Gastrocnemius medialis (tissue), 4 donors: Measurements from ENCODE around the gene TPO. TPM values are rescaled to one million over a fixed set of nuclear protein-coding genes. Genes with fewer than 3 reads are reported as not detected.

Source experiments
- ATAC-seq, 2 donors: fragments of 150-250 bp; one replicate each; pipeline ENCODE4 v1.9.1; 2016
- DNase-seq, 2 donors: peaks; one replicate each; pipeline ENCODE4 v3.0.0-alpha.2; 2019
- H3K27ac ChIP-seq, 4 donors: fragments of 200-600 bp; sonication (generic); 1 replicate in 1 of 4; 2 replicates in 3 of 4; pipeline ENCODE4 v1.5.1; 2016 to 2018; ENCODE audit warnings: mild to moderate bottlenecking in 2 of 4, moderate library complexity in 1 of 4
- H3K27me3 ChIP-seq, 3 donors: fragments of 200-600 bp; sonication (generic) in 2 of 3; 1 replicate in 1 of 3; 2 replicates in 2 of 3; pipeline versions ENCODE4 v1.5.1 to v1.6.0; 2016 to 2019; ENCODE audit warnings: mild to moderate bottlenecking in 1 of 3, moderate library complexity in 1 of 3
- H3K36me3 ChIP-seq, 2 donors: fragments of 200-600 bp; sonication (generic) in 1 of 2; one replicate each; pipeline ENCODE4 v1.5.1; 2017 to 2018
- H3K4me1 ChIP-seq, 2 donors: fragments of 200-600 bp; sonication (generic) in 1 of 2; one replicate each; pipeline ENCODE4 v1.5.1; 2016 to 2017; ENCODE audit warnings: mild to moderate bottlenecking in 2 of 2
- H3K4me3 ChIP-seq, 4 donors: fragments of 200-600 bp; sonication (generic) in 3 of 4; 1 replicate in 1 of 4; 2 replicates in 3 of 4; pipeline ENCODE4 v1.5.1; 2016 to 2019; ENCODE audit warnings: mild to moderate bottlenecking in 2 of 4
- H3K9me3 ChIP-seq, 3 donors: fragments of 200-600 bp; sonication (generic) in 2 of 3; 1 replicate in 1 of 3; 2 replicates in 2 of 3; pipeline ENCODE4 v1.5.1; 2016 to 2019
- CTCF ChIP-seq, 5 experiments: fragments of 450-650 bp in 3 of 5; fragments of 200-600 bp in 2 of 5; sonication (generic) in 2 of 5; IDR thresholded peaks in 4 of 5; conservative IDR thresholded peaks in 1 of 5; 1 replicate in 4 of 5; 2 replicates in 1 of 5; pipeline ENCODE4 v1.5.1; 2016 to 2019; ENCODE audit warnings: antibody characterized with exemption in 5 of 5, mild to moderate bottlenecking in 3 of 5, moderate library complexity in 3 of 5
- POLR2A ChIP-seq, 2 donors: fragments of 450-650 bp; IDR thresholded peaks; one replicate each; pipeline ENCODE4 v1.6.1; 2017; ENCODE audit warnings: antibody characterized with exemption in 2 of 2, mild to moderate bottlenecking in 2 of 2, moderate library complexity in 2 of 2
- in situ Hi-C, 4 donors: fragments of 200-750 bp; cut with MboI; loops; one replicate each; pipeline versions ENCODE4 v1.15.0 to v1.8.0; 2017; ENCODE audit warnings: low sequenced_read_pairs in 4 of 4
- intact Hi-C: fragments of 100-400 bp; cut with DNase I; formaldehyde crosslinking; loops from one replicate; pipeline ENCODE4 v1.15.1; 2023; ENCODE audit warnings: low total_unique reads
- total RNA-seq, 4 donors: library from RNA; depleted of rRNA; stranded (reverse); fragments of >200 nt; gene quantifications; one replicate each; pipeline versions ENCODE4 v1.1.0 to v1.2.3, GENCODE V29; 2016

TPO gene
- total RNA-seq, 4 donors from 2014 or later, result 3.3 to 11.6 (median 5.3) TPM

GRCh38 chr2:1510176-1510575 is 96.9 kb downstream of the TPO start:
- TF ChIP-seq POLR2A (IDR thresholded peaks at IDR 0.05) (no peak), CTCF (IDR thresholded peaks at IDR 0.05 in 4 of 5, conservative IDR thresholded peaks at IDR 0.05 in 1 of 5) (no peak)
- no peak for ATAC-seq

GRCh38 chr2:1511455-1511854 is 98.2 kb downstream of the TPO start:
- Histone ChIP-seq H3K27ac (no peak overlapping the region), H3K4me3 (no peak overlapping the region), H3K4me1 (no peaks in the 10 kb centered on the region), H3K9me3 (no peaks in the 10 kb centered on the region), H3K36me3 (no peaks in the 10 kb centered on the region), H3K27me3 (no peaks in the 10 kb centered on the region)
- intact Hi-C loops (no loop called here), in situ Hi-C loops (no loop called here)
- no peak for TF ChIP-seq POLR2A (IDR thresholded peaks at IDR 0.05)
- no peak for TF ChIP-seq CTCF (IDR thresholded peaks at IDR 0.05 in 4 of 5, conservative IDR thresholded peaks at IDR 0.05 in 1 of 5)
- DNase-seq (no peak), ATAC-seq (no peak)

More at GRCh38 chr2:1510176-1510575, 96.9 kb downstream of the TPO start:
- DNase-seq, result no peak
- Histone ChIP-seq H3K4me1 (no peaks in the 10 kb centered on the region), H3K4me3 (no peak overlapping the region), H3K36me3 (no peaks in the 10 kb centered on the region), H3K27me3 (no peaks in the 10 kb centered on the region), H3K9me3 (no peaks in the 10 kb centered on the region), H3K27ac (peak overlapping the region in 3 of 4 donors; percentile 52 to 73 (median 63))
- intact Hi-C loops (no loop called here), in situ Hi-C loops (no loop called here)

GRCh38 chr2:1512321-1513289 is 99.3 kb downstream of the TPO start:
- in situ Hi-C loops, result no loop called here
- Histone ChIP-seq H3K36me3 (no peaks in the 10 kb centered on the region), H3K27me3 (no peaks in the 10 kb centered on the region), H3K9me3 (no peaks in the 10 kb centered on the region), H3K4me1 (no peaks in the 10 kb centered on the region), H3K27ac (no peak overlapping the region), H3K4me3 (no peak overlapping the region)
- ATAC-seq (no peak), DNase-seq (no peak)
- intact Hi-C loops, result no loop called here
- TF ChIP-seq POLR2A (IDR thresholded peaks at IDR 0.05) (no peak), CTCF (IDR thresholded peaks at IDR 0.05 in 4 of 5, conservative IDR thresholded peaks at IDR 0.05 in 1 of 5) (no peak)

GRCh38 chr2:1514391-1515072 is 101.3 kb downstream of the TPO start:
- in situ Hi-C loops, result no loop called here
- TF ChIP-seq CTCF (IDR thresholded peaks at IDR 0.05 in 4 of 5, conservative IDR thresholded peaks at IDR 0.05 in 1 of 5) (no peak), POLR2A (IDR thresholded peaks at IDR 0.05) (no peak)
- no peaks in the 10 kb centered on the region for H3K9me3 ChIP-seq
- ATAC-seq (no peak), DNase-seq (no peak)
- no peak overlapping the region for H3K4me3 ChIP-seq
- no peaks in the 10 kb centered on the region for H3K4me1 ChIP-seq
- intact Hi-C loops, result no loop called here
- no peak overlapping the region for H3K27ac ChIP-seq
- H3K27me3 ChIP-seq, result no peaks in the 10 kb centered on the region
- H3K36me3 ChIP-seq, result no peaks in the 10 kb centered on the region
